Activated CD4-positive, alpha-beta memory T cell treated with anti-CD3 and anti-CD28 coated beads for 36 hours (primary cell): Measurements from ENCODE around the gene LEMD3. TPM values are rescaled to one million over a fixed set of nuclear protein-coding genes. Genes with fewer than 3 reads are reported as not detected.

Source experiments
- CTCF ChIA-PET: fragments of 350-600 bp; sonication (Branson Sonifier 250); formaldehyde crosslinking; loops from one replicate; lab custom pipeline; 2021; ENCODE audit warnings: antibody characterized with exemption, inconsistent platforms; lab: Charles Lee
- POLR2A ChIA-PET: fragments of 350-600 bp; sonication (Branson Sonifier 250); formaldehyde crosslinking; loops from one replicate; lab custom pipeline; 2021; ENCODE audit warnings: antibody characterized with exemption; lab: Charles Lee
- DNase-seq: peaks from one replicate; pipeline ENCODE4 v3.0.0-alpha.2; 2020
- H3K27ac Mint-ChIP-seq: one replicate; pipeline ENCODE4 v1.8.0; 2021; ENCODE audit warnings: mixed read lengths
- H3K27me3 Mint-ChIP-seq: one replicate; pipeline ENCODE4 v1.8.0; 2021; ENCODE audit warnings: mixed read lengths
- H3K36me3 Mint-ChIP-seq: one replicate; pipeline ENCODE4 v1.8.0; 2021; ENCODE audit warnings: mixed read lengths
- H3K4me1 Mint-ChIP-seq: one replicate; pipeline ENCODE4 v1.8.0; 2021; ENCODE audit warnings: low read depth, mixed read lengths
- H3K4me3 Mint-ChIP-seq: one replicate; pipeline ENCODE4 v1.8.0; 2021; ENCODE audit warnings: mild to moderate bottlenecking, mixed read lengths
- H3K9me3 Mint-ChIP-seq: one replicate; pipeline ENCODE4 v1.8.0; 2021; ENCODE audit warnings: mixed read lengths
- intact Hi-C: fragments of 100-400 bp; cut with micrococcal nuclease; formaldehyde crosslinking; loops from one replicate; pipeline ENCODE4 v1.15.1; 2023
- total RNA-seq, 2 experiments: library from RNA; stranded (reverse); gene quantifications; one replicate each; pipeline ENCODE4 v1.2.3, GENCODE V29; 2021

LEMD3 gene
- total RNA-seq, 2 experiments from 2014 or later = 16.5 to 19.5 TPM

- POLR2A ChIA-PET = no interaction called here
- Mint-ChIP-seq H3K27me3 (no peaks in the 10 kb centered on the region), H3K27ac (no peak overlapping the region), H3K4me3 (no peak overlapping the region), H3K36me3 (peaks cover 59% of the 10 kb centered on the region), H3K4me1 (peaks cover 6% of the 10 kb centered on the region), H3K9me3 (peaks cover 27% of the 10 kb centered on the region)
- no peak for DNase-seq
- CTCF ChIA-PET = interaction anchor here (1.2 kb wide), 1 partner anchor 416 kb away, joined by 3 read pairs; no protein-coding TSS in a partner anchor
- intact Hi-C loops = no loop called here
Measured at GRCh38 chr12:65217086-65217485, 47.7 kb downstream of the LEMD3 start.

- H3K9me3 Mint-ChIP-seq = peaks cover 39% of the 10 kb centered on the region
- POLR2A ChIA-PET = no interaction called here
- no peak overlapping the region for H3K27ac Mint-ChIP-seq
- no peak for DNase-seq
- no peaks in the 10 kb centered on the region for H3K27me3 Mint-ChIP-seq
- H3K4me3 Mint-ChIP-seq = no peak overlapping the region
- CTCF ChIA-PET = no interaction called here
- intact Hi-C loops = no loop called here
- H3K36me3 Mint-ChIP-seq = peaks cover 67% of the 10 kb centered on the region
- peaks cover 10% of the 10 kb centered on the region for H3K4me1 Mint-ChIP-seq
Measured at GRCh38 chr12:65220761-65221160, 51.4 kb downstream of the LEMD3 start.

- no peak overlapping the region for H3K27ac Mint-ChIP-seq
- intact Hi-C loops = no loop called here
- H3K4me3 Mint-ChIP-seq = no peak overlapping the region
- ChIA-PET POLR2A (no interaction called here), CTCF (no interaction called here)
- peaks cover 22% of the 10 kb centered on the region for H3K9me3 Mint-ChIP-seq
- H3K36me3 Mint-ChIP-seq = peaks cover 44% of the 10 kb centered on the region
- no peaks in the 10 kb centered on the region for H3K27me3 Mint-ChIP-seq
- H3K4me1 Mint-ChIP-seq = peaks cover 18% of the 10 kb centered on the region
- DNase-seq = no peak
Measured at GRCh38 chr12:65229441-65229840, 60.1 kb downstream of the LEMD3 start.

- Mint-ChIP-seq H3K4me1 (peaks cover 6% of the 10 kb centered on the region), H3K27me3 (no peaks in the 10 kb centered on the region), H3K9me3 (peaks cover 18% of the 10 kb centered on the region), H3K4me3 (no peak overlapping the region), H3K36me3 (peaks cover 25% of the 10 kb centered on the region), H3K27ac (no peak overlapping the region)
- POLR2A ChIA-PET = no interaction called here
- CTCF ChIA-PET = interaction anchor here (0.6 to 5.9 kb wide), 24 partner anchors 9 to 431 kb away, joined by 3 to 54 read pairs (median 3); partner anchors contain the start of gene LEMD3
- DNase-seq = no peak
- intact Hi-C loops = loop anchor here (1.0 kb wide), 2 partner anchors 62 to 341 kb away; no protein-coding TSS in a partner anchor
Measured at GRCh38 chr12:65232476-65233077, 63.2 kb downstream of the LEMD3 start.

- H3K27me3 Mint-ChIP-seq = no peaks in the 10 kb centered on the region
- H3K36me3 Mint-ChIP-seq = peaks cover 10% of the 10 kb centered on the region
Measured at GRCh38 chr12:65237153-65237552, 67.8 kb downstream of the LEMD3 start.

GRCh38 chr12:65238609-65239008 is 69.2 kb downstream of the LEMD3 start:
- intact Hi-C loops = no loop called here
- DNase-seq = no peak
- H3K9me3 Mint-ChIP-seq = no peaks in the 10 kb centered on the region
- no peaks in the 10 kb centered on the region for H3K4me1 Mint-ChIP-seq
- H3K27ac Mint-ChIP-seq = no peak overlapping the region
- H3K27me3 Mint-ChIP-seq = no peaks in the 10 kb centered on the region
- POLR2A ChIA-PET = no interaction called here
- CTCF ChIA-PET = no interaction called here
- H3K36me3 Mint-ChIP-seq = peaks cover 22% of the 10 kb centered on the region
- H3K4me3 Mint-ChIP-seq = no peak overlapping the region

More at GRCh38 chr12:65237153-65237552, 67.8 kb downstream of the LEMD3 start:
- no peak for DNase-seq
- intact Hi-C loops = no loop called here
- POLR2A ChIA-PET = no interaction called here
- H3K4me1 Mint-ChIP-seq = peaks cover 4% of the 10 kb centered on the region
- H3K27ac Mint-ChIP-seq = no peak overlapping the region
- CTCF ChIA-PET = no interaction called here
- no peaks in the 10 kb centered on the region for H3K9me3 Mint-ChIP-seq
- H3K4me3 Mint-ChIP-seq = no peak overlapping the region

- Mint-ChIP-seq H3K4me3 (no peak overlapping the region), H3K36me3 (peaks cover 19% of the 10 kb centered on the region), H3K27me3 (no peaks in the 10 kb centered on the region), H3K27ac (peak overlapping the region; percentile 71), H3K9me3 (no peaks in the 10 kb centered on the region), H3K4me1 (peaks cover 17% of the 10 kb centered on the region)
- intact Hi-C loops = loop anchor here (1.0 to 2.0 kb wide), 2 partner anchors 78 to 93 kb away; no protein-coding TSS in a partner anchor
- ChIA-PET POLR2A (interaction anchor here (1.3 kb wide), 1 partner anchor 80 kb away, joined by 5 read pairs; the partner anchor contains the start of gene LEMD3), CTCF (no interaction called here)
- DNase-seq = no peak
Measured at GRCh38 chr12:65248656-65249633, 79.6 kb downstream of the LEMD3 start.

- Mint-ChIP-seq H3K36me3 (peaks cover 6% of the 10 kb centered on the region), H3K4me3 (no peak overlapping the region), H3K27me3 (no peaks in the 10 kb centered on the region), H3K27ac (no peak overlapping the region), H3K4me1 (peaks cover 17% of the 10 kb centered on the region), H3K9me3 (no peaks in the 10 kb centered on the region)
- intact Hi-C loops = no loop called here
- no peak for DNase-seq
- ChIA-PET CTCF (no interaction called here), POLR2A (no interaction called here)
Measured at GRCh38 chr12:65252515-65252914, 83.1 kb downstream of the LEMD3 start.

GRCh38 chr12:65257986-65258385 is 88.6 kb downstream of the LEMD3 start:
- H3K36me3 Mint-ChIP-seq = no peaks in the 10 kb centered on the region
- no peaks in the 10 kb centered on the region for H3K4me1 Mint-ChIP-seq
- ChIA-PET POLR2A (no interaction called here), CTCF (no interaction called here)
- H3K27ac Mint-ChIP-seq = no peak overlapping the region
- intact Hi-C loops = no loop called here
- H3K4me3 Mint-ChIP-seq = no peak overlapping the region
- DNase-seq = no peak
- peaks cover 6% of the 10 kb centered on the region for H3K27me3 Mint-ChIP-seq
- H3K9me3 Mint-ChIP-seq = no peaks in the 10 kb centered on the region

- intact Hi-C loops = no loop called here
- ChIA-PET CTCF (no interaction called here), POLR2A (no interaction called here)
- peaks cover 7% of the 10 kb centered on the region for H3K27me3 Mint-ChIP-seq
- no peaks in the 10 kb centered on the region for H3K4me1 Mint-ChIP-seq
- no peak overlapping the region for H3K27ac Mint-ChIP-seq
- no peaks in the 10 kb centered on the region for H3K36me3 Mint-ChIP-seq
- H3K9me3 Mint-ChIP-seq = no peaks in the 10 kb centered on the region
- H3K4me3 Mint-ChIP-seq = no peak overlapping the region
- DNase-seq = no peak
Measured at GRCh38 chr12:65259501-65259900, 90.1 kb downstream of the LEMD3 start.

GRCh38 chr12:65263777-65264176 is 94.4 kb downstream of the LEMD3 start:
- Mint-ChIP-seq H3K9me3 (no peaks in the 10 kb centered on the region), H3K4me3 (no peak overlapping the region), H3K27ac (no peak overlapping the region), H3K36me3 (no peaks in the 10 kb centered on the region), H3K4me1 (no peaks in the 10 kb centered on the region), H3K27me3 (peaks cover 24% of the 10 kb centered on the region)
- POLR2A ChIA-PET = no interaction called here
- CTCF ChIA-PET = no interaction called here
- no peak for DNase-seq
- intact Hi-C loops = no loop called here

- H3K9me3 Mint-ChIP-seq = no peaks in the 10 kb centered on the region
- peaks cover 22% of the 10 kb centered on the region for H3K27me3 Mint-ChIP-seq
- no peak overlapping the region for H3K4me3 Mint-ChIP-seq
- intact Hi-C loops = no loop called here
- H3K36me3 Mint-ChIP-seq = no peaks in the 10 kb centered on the region
- no peaks in the 10 kb centered on the region for H3K4me1 Mint-ChIP-seq
- POLR2A ChIA-PET = no interaction called here
- H3K27ac Mint-ChIP-seq = no peak overlapping the region
- no peak for DNase-seq
- CTCF ChIA-PET = no interaction called here
Measured at GRCh38 chr12:65266408-65266807, 97.0 kb downstream of the LEMD3 start.
